Activated B cell treated with CpG ODN at 0.5 μM for 24 hours (primary cell): ENCODE measurements around the gene TRAPPC10. TPM values are rescaled to one million over a fixed set of nuclear protein-coding genes. Genes with fewer than 3 reads are reported as not detected.

Experiments used
- ATAC-seq: fragments of 200-7000 bp; cut with Tn5 transposase; one replicate; pipeline ENCODE4 v1.10.0; 2021; ENCODE audit warnings: low read depth, mild to moderate bottlenecking, moderate library complexity
- CTCF ChIA-PET: fragments of 350-600 bp; sonication (Branson Sonifier 250); formaldehyde crosslinking; loops from one replicate; lab custom pipeline; 2021; ENCODE audit warnings: antibody characterized with exemption; lab: Charles Lee
- POLR2A ChIA-PET: fragments of 350-600 bp; sonication (Branson Sonifier 250); formaldehyde crosslinking; loops from one replicate; lab custom pipeline; 2021; ENCODE audit warnings: antibody characterized with exemption; lab: Charles Lee
- DNase-seq: peaks from one replicate; pipeline ENCODE4 v3.0.0; 2022
- H3K27ac Mint-ChIP-seq: one replicate; pipeline ENCODE4 v1.8.0; 2020; ENCODE audit warnings: mixed read lengths
- H3K27me3 Mint-ChIP-seq: one replicate; pipeline ENCODE4 v1.8.0; 2021; ENCODE audit warnings: mixed read lengths
- H3K36me3 Mint-ChIP-seq: one replicate; pipeline ENCODE4 v1.8.0; 2021; ENCODE audit warnings: low read depth, mixed read lengths
- H3K4me1 Mint-ChIP-seq: one replicate; pipeline ENCODE4 v1.8.0; 2021; ENCODE audit warnings: mixed read lengths
- H3K4me3 Mint-ChIP-seq: one replicate; pipeline ENCODE4 v1.8.0; 2020; ENCODE audit warnings: mild to moderate bottlenecking, mixed read lengths
- H3K9me3 Mint-ChIP-seq: one replicate; pipeline ENCODE4 v1.8.0; 2020; ENCODE audit warnings: mixed read lengths
- intact Hi-C: fragments of 100-400 bp; cut with micrococcal nuclease; formaldehyde crosslinking; loops from one replicate; pipeline ENCODE4 v1.15.1; 2024
- total RNA-seq: library from RNA; stranded (reverse); gene quantifications from 2 replicates; pipeline ENCODE4 v1.2.3, GENCODE V29; 2022
- TF ChIP-seq, protein P1 (sequence below): fragments of 200-600 bp; IDR thresholded peaks from one replicate; pipeline ENCODE4 v1.8.0; 2022; ENCODE audit warnings: antibody characterized with exemption, mild to moderate bottlenecking

Gene TRAPPC10
- total RNA-seq, 1 donor from 2014 or later, result 96.0 TPM

DNA sequence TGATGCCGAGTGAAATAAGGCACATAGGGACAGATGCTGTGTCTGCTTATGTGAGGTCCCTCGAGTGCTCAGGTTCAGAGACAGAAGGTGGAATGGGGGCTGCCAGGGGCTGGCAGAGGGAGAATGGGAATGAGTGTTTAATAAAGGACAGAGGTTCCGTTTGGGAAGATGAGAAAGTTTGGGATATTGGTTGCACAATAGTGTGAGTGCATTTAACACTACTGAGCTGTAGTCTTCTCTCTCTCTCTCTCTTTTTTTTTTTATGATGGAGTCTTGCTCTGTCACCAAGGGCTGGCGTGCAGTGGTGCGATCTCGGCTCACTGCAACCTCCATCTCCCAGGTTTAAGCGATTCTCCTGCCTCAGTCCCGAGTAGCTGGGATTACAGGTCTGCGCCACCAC lies 44.9 kb downstream of the TRAPPC10 start:
- Mint-ChIP-seq H3K36me3 (peaks cover 80% of the 10 kb centered on the region), H3K4me3 (no peak overlapping the region), H3K4me1 (peaks cover 4% of the 10 kb centered on the region), H3K27me3 (no peaks in the 10 kb centered on the region), H3K9me3 (no peaks in the 10 kb centered on the region), H3K27ac (no peak overlapping the region)
- TF ChIP-seq, protein P1, sequence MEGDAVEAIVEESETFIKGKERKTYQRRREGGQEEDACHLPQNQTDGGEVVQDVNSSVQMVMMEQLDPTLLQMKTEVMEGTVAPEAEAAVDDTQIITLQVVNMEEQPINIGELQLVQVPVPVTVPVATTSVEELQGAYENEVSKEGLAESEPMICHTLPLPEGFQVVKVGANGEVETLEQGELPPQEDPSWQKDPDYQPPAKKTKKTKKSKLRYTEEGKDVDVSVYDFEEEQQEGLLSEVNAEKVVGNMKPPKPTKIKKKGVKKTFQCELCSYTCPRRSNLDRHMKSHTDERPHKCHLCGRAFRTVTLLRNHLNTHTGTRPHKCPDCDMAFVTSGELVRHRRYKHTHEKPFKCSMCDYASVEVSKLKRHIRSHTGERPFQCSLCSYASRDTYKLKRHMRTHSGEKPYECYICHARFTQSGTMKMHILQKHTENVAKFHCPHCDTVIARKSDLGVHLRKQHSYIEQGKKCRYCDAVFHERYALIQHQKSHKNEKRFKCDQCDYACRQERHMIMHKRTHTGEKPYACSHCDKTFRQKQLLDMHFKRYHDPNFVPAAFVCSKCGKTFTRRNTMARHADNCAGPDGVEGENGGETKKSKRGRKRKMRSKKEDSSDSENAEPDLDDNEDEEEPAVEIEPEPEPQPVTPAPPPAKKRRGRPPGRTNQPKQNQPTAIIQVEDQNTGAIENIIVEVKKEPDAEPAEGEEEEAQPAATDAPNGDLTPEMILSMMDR, result no peak
- ATAC-seq (no peak), DNase-seq (no peak)
- CTCF ChIA-PET, result no interaction called here
- POLR2A ChIA-PET, result no interaction called here
- intact Hi-C loops, result no loop called here

DNA sequence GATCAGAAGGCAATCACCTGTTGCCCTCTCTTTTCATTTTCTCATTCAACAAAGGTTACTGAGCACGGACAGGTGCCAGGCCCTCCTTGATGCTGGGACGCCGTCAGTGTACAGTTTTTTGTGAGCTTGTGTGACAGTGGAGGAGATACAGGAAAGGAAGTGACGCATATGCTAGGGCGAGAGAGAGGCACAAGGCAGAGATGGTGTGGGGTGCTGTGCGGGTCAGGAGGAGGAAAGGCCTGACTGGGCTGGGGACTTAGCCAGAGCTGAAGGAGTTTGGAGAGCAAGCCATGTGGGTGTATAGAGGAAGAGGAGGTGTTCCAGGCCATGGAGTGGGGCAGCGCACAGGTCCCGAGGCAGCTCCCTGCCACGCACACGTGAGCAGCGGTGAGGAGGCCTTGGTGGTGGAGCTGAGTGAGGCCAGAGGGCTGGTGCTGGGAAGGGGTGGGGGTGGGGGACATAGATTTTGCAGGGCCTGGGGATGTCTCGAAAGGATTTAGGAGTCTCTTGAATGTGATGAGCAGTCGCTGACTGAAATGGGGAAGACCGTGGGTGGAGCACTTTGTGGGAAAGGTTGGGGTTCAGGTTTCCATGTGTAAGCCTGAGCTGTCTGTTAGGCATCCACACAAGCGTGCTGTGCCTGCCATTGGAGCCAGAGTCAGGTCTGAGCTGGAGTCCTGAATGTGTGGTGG lies 46.0 kb downstream of the TRAPPC10 start:
- Mint-ChIP-seq H3K9me3 (no peaks in the 10 kb centered on the region), H3K4me1 (no peaks in the 10 kb centered on the region), H3K4me3 (no peak overlapping the region), H3K27ac (no peak overlapping the region), H3K36me3 (peaks cover 80% of the 10 kb centered on the region), H3K27me3 (no peaks in the 10 kb centered on the region)
- DNase-seq (no peak), ATAC-seq (no peak)
- ChIA-PET CTCF (interaction anchor here (1.2 kb wide), 1 partner anchor 41 kb away, joined by 3 read pairs; no protein-coding TSS in a partner anchor), POLR2A (interaction anchor here (0.8 kb wide), 1 partner anchor 14 kb away, joined by 3 read pairs; no protein-coding TSS in a partner anchor)
- TF ChIP-seq, protein P1, result no peak
- intact Hi-C loops, result no loop called here

DNA sequence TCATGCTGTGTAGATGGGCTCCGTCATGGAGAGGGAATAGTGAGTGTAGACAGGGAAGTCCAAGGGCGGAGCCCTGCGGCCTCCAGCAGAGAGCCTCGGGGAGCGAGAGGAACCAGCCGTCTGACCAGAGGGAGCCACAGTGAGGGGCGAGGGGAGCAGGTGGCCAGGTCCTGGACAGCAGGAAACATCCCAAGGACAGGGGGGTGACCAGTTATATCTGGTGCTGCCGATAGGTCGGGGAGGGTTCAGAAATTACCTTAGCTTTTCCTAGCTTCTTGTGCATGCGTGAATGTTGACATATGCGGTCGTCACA lies 46.5 kb downstream of the TRAPPC10 start:
- TF ChIP-seq, protein P1, result no peak
- CTCF ChIA-PET, result interaction anchor here (1.2 kb wide), 1 partner anchor 41 kb away, joined by 3 read pairs; no protein-coding TSS in a partner anchor
- H3K27ac Mint-ChIP-seq, result no peak overlapping the region
- H3K27me3 Mint-ChIP-seq, result no peaks in the 10 kb centered on the region
- POLR2A ChIA-PET, result interaction anchor here (0.8 kb wide), 1 partner anchor 15 kb away, joined by 3 read pairs; no protein-coding TSS in a partner anchor
- ATAC-seq (no peak), DNase-seq (no peak)
- no peaks in the 10 kb centered on the region for H3K4me1 Mint-ChIP-seq
- H3K36me3 Mint-ChIP-seq, result peaks cover 80% of the 10 kb centered on the region
- intact Hi-C loops, result no loop called here
- H3K9me3 Mint-ChIP-seq, result no peaks in the 10 kb centered on the region
- no peak overlapping the region for H3K4me3 Mint-ChIP-seq

DNA sequence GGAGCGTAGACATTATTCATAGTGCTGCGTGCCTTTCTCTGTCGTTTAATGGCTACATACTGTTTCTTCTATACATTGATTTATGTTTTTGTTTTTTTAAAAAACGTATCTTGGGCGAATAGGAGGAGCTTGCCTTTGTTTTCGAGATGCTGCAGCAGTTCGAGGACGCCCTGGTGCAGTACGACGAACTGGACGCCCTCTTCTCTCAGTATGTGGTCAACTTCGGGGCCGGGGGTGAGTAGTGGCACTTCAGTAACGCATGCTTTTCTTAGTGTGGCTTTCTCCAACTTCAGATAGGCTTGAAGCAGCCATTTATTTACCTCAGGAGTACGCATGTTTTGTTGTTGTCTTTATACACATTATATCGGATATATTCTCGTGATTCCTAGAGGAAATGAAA lies 46.9 kb downstream of the TRAPPC10 start:
- H3K36me3 Mint-ChIP-seq, result peaks cover 80% of the 10 kb centered on the region
- H3K27me3 Mint-ChIP-seq, result no peaks in the 10 kb centered on the region
- no peak for DNase-seq
- ChIA-PET POLR2A (interaction anchor here (0.8 kb wide), 1 partner anchor 15 kb away, joined by 3 read pairs; no protein-coding TSS in a partner anchor), CTCF (interaction anchor here (1.2 kb wide), 1 partner anchor 42 kb away, joined by 3 read pairs; no protein-coding TSS in a partner anchor)
- H3K27ac Mint-ChIP-seq, result no peak overlapping the region
- TF ChIP-seq, protein P1, result no peak
- no peak for ATAC-seq
- no peaks in the 10 kb centered on the region for H3K9me3 Mint-ChIP-seq
- H3K4me3 Mint-ChIP-seq, result no peak overlapping the region
- intact Hi-C loops, result no loop called here
- no peaks in the 10 kb centered on the region for H3K4me1 Mint-ChIP-seq

DNA sequence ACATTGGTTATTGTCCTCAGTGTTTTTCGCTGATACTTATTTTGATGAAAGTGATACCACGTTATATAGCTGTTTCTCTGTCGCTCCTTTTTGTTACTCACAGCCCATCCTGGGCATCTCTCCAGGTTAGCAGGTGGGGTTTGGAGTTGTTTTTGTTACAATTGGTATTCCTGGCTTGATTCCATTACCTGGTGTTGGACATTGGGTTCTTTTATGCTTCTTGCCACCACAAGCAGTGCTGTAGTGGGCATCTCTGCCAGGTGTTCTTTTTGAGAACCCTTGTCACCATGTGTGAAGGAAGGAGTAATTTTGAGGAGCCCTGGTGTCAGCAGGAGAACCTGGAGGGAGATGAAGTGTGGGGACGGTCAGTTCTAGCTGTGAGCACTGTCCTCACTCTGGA lies 47.6 kb downstream of the TRAPPC10 start:
- peaks cover under 1% of the 10 kb centered on the region for H3K4me1 Mint-ChIP-seq
- no peak overlapping the region for H3K4me3 Mint-ChIP-seq
- CTCF ChIA-PET, result interaction anchor here (0.6 kb wide), 1 partner anchor 35 kb away, joined by 3 read pairs; no protein-coding TSS in a partner anchor
- intact Hi-C loops, result loop anchor here (2.0 kb wide), 1 partner anchor 17 kb away; no protein-coding TSS in a partner anchor
- POLR2A ChIA-PET, result no interaction called here
- H3K36me3 Mint-ChIP-seq, result peaks cover 79% of the 10 kb centered on the region
- no peak for DNase-seq
- no peaks in the 10 kb centered on the region for H3K9me3 Mint-ChIP-seq
- no peak for ATAC-seq
- TF ChIP-seq, protein P1, result no peak
- no peak overlapping the region for H3K27ac Mint-ChIP-seq
- H3K27me3 Mint-ChIP-seq, result no peaks in the 10 kb centered on the region
